Fibroblast of lung (primary cell): ENCODE measurements around the gene SUFU. TPM values are rescaled to one million over a fixed set of nuclear protein-coding genes. Genes with fewer than 3 reads are reported as not detected.

Source experiments
- DNase-seq, 2 donors: peaks; one replicate each; pipeline versions ENCODE4 v3.0.0 to v3.0.0-alpha.2; 2010; ENCODE audit warnings: low read depth in 2 of 2
- H2AFZ ChIP-seq: 2 replicates; pipeline ENCODE4 v1.5.1; 2012; ENCODE audit warnings: low read length, control low read depth, inconsistent platforms
- H3K27ac ChIP-seq: 2 replicates; pipeline ENCODE4 v1.5.1; 2011; ENCODE audit warnings: low read length, control low read depth; ENCODE audit not compliant: insufficient read depth
- H3K27me3 ChIP-seq: 2 replicates; pipeline ENCODE4 v1.5.1; 2011; ENCODE audit warnings: mild to moderate bottlenecking, low read length; ENCODE audit not compliant: control insufficient read depth, insufficient read depth
- H3K36me3 ChIP-seq: 2 replicates; pipeline ENCODE4 v1.5.1; 2011; ENCODE audit warnings: low read length; ENCODE audit not compliant: control insufficient read depth, insufficient read depth
- H3K4me1 ChIP-seq: 2 replicates; pipeline ENCODE4 v1.5.1; 2011; ENCODE audit warnings: low read length; ENCODE audit not compliant: control insufficient read depth, insufficient read depth; ENCODE audit errors: extremely low read depth
- H3K4me2 ChIP-seq: 2 replicates; pipeline ENCODE4 v1.5.1; 2011; ENCODE audit warnings: low read length, control low read depth; ENCODE audit not compliant: insufficient read depth; ENCODE audit errors: extremely low read depth
- H3K4me3 ChIP-seq, 4 experiments: fragments of 200-600 bp in 1 of 4; sonication (generic) in 1 of 4; replicated peaks in 1 of 4; 2 replicates each; pipeline ENCODE4 v1.5.1; 2011 to 2016; ENCODE audit warnings: low read length in 4 of 4, low read depth in 3 of 4, mild to moderate bottlenecking in 3 of 4, control low read depth in 2 of 4, inconsistent platforms in 1 of 4, mixed read lengths in 1 of 4; ENCODE audit not compliant: insufficient read depth in 1 of 4; ENCODE audit errors: control extremely low read depth in 1 of 4
- H3K79me2 ChIP-seq: 2 replicates; pipeline ENCODE4 v1.5.1; 2012; ENCODE audit warnings: mild to moderate bottlenecking, low read length, inconsistent platforms; ENCODE audit not compliant: control insufficient read depth, insufficient read depth
- H3K9ac ChIP-seq: 2 replicates; pipeline ENCODE4 v1.5.1; 2011; ENCODE audit warnings: mild to moderate bottlenecking, low read length, control low read depth; ENCODE audit not compliant: insufficient read depth
- H3K9me3 ChIP-seq: 2 replicates; pipeline ENCODE4 v1.5.1; 2012; ENCODE audit warnings: low read depth, low read length; ENCODE audit not compliant: control insufficient read depth, insufficient read depth
- H4K20me1 ChIP-seq: 2 replicates; pipeline ENCODE4 v1.5.1; 2011; ENCODE audit warnings: low read length; ENCODE audit not compliant: control insufficient read depth, insufficient read depth; ENCODE audit errors: extremely low read depth
- EZH2 ChIP-seq: IDR thresholded peaks from 2 replicates; pipeline ENCODE4 v1.5.1; 2012; ENCODE audit warnings: low read length, control low read depth, mild to moderate bottlenecking; ENCODE audit errors: missing control alignments
- polyA plus RNA-seq, 2 donors: library from polyadenylated mRNA; depleted of rRNA in 1 of 2; stranded (reverse) in 1 of 2; unstranded in 1 of 2; fragments of >200 nt; gene quantifications; 2 replicates each; pipeline ENCODE4 v1.2.1, GENCODE V29; 2011 to 2012; ENCODE audit warnings: missing spikeins in 1 of 2
- total RNA-seq: library from RNA; depleted of rRNA; stranded (reverse); fragments of >200 nt; gene quantifications from 2 replicates; pipeline ENCODE4 v1.2.1, GENCODE V29; 2014
- TF ChIP-seq, protein P1 (sequence below), 2 donors: IDR thresholded peaks in 1 of 2; conservative IDR thresholded peaks in 1 of 2; 1 replicate in 1 of 2; 2 replicates in 1 of 2; pipeline ENCODE4 v1.5.1; 2011 to 2012; ENCODE audit warnings: low read length in 2 of 2, control low read depth in 1 of 2, inconsistent platforms in 1 of 2, low read depth in 1 of 2, mild to moderate bottlenecking in 1 of 2

SUFU gene
- total and polyA plus RNA-seq, 2 donors (not counting 1 experiment from before 2014, with no cell fraction given) = 4.3 to 5.6 TPM

DNA sequence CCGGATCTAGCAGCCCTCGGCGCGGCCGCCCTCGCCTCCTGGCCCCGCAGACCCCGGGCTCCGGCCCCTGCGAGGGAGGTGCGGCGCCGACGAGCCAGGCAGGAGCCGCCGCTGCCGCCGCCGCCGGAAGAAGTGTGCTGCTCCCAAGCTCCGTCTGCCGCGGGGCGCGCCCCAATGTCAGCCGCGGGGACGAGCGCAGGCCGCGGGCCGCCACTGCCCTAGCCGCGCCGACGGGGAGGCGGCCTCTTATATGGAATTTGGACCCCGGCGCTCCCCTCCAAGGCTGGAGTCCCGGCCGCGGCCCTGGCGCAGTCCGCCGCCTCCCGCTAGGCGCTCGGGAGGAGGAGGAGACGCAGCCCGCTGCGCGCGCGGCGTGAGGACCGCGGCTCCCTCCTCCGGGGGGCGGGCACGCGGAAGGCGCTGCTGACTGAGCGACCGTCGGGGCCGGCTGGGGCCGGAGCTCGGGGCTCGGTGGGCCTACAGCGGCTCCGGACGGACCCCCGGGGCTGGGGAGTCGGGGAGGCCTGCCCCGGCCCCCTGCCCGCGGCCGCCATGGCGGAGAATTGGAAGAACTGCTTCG, 140.4 kb downstream of the SUFU start, which contains the start of gene TRIM8:
TSS of gene TRIM8 (plus strand) at position 414 of the 580 bp plus-strand sequence. CDS start at position 553, 139 bp downstream.
- H3K27ac ChIP-seq = peak within 1 kb of the TSS; percentile 94
- no peak for TF ChIP-seq EZH2
- TF ChIP-seq, protein P1, sequence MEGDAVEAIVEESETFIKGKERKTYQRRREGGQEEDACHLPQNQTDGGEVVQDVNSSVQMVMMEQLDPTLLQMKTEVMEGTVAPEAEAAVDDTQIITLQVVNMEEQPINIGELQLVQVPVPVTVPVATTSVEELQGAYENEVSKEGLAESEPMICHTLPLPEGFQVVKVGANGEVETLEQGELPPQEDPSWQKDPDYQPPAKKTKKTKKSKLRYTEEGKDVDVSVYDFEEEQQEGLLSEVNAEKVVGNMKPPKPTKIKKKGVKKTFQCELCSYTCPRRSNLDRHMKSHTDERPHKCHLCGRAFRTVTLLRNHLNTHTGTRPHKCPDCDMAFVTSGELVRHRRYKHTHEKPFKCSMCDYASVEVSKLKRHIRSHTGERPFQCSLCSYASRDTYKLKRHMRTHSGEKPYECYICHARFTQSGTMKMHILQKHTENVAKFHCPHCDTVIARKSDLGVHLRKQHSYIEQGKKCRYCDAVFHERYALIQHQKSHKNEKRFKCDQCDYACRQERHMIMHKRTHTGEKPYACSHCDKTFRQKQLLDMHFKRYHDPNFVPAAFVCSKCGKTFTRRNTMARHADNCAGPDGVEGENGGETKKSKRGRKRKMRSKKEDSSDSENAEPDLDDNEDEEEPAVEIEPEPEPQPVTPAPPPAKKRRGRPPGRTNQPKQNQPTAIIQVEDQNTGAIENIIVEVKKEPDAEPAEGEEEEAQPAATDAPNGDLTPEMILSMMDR (conservative IDR thresholded peaks at IDR 0.05 in 1 of 2, IDR thresholded peaks at IDR 0.05 in 1 of 2; ENCODE audit: low read depth in 1 of 2, low read length in 2 of 2) = no peak
- H3K9me3 ChIP-seq = no peaks in the 10 kb centered on the region
- peak in 1 of 2 donors; percentile 45 for DNase-seq
- peaks cover 2% of the 10 kb centered on the region for H4K20me1 ChIP-seq
- no peaks in the 10 kb centered on the region for H3K27me3 ChIP-seq
- peak within 1 kb of the TSS; percentile 81 to 98 (median 90) for H3K4me3 ChIP-seq
- peak within 1 kb of the TSS; percentile 90 for H3K9ac ChIP-seq
- H3K79me2 ChIP-seq = peaks cover 45% of the 10 kb centered on the region
- peak within 1 kb of the TSS; percentile 79 for H3K4me2 ChIP-seq
- peaks cover 11% of the 10 kb centered on the region for H3K36me3 ChIP-seq
- H2AFZ ChIP-seq = no peak within 1 kb of the TSS
- H3K4me1 ChIP-seq = peaks cover 18% of the 10 kb centered on the region

DNA sequence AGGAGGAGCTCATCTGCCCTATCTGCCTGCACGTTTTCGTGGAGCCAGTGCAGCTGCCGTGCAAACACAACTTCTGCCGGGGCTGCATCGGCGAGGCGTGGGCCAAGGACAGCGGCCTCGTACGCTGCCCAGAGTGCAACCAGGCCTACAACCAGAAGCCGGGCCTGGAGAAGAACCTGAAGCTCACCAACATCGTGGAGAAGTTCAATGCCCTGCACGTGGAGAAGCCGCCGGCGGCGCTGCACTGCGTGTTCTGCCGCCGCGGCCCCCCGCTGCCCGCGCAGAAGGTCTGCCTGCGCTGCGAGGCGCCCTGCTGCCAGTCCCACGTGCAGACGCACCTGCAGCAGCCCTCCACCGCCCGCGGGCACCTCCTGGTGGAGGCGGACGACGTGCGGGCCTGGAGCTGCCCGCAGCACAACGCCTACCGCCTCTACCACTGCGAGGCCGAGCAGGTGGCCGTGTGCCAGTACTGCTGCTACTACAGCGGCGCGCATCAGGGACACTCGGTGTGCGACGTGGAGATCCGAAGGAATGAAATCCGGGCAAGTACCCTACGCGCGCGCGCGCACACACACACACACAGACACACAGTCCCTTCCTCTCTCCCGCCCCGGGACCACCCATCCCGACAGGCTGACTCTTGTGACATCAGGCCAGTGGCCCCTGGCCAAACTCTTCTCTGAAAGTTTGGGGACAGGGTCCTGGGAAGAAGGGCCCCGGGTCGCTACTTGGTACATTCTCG, 141.0 kb downstream of the SUFU start:
- Histone ChIP-seq H3K4me3 (peak overlapping the region; percentile 81 to 98 (median 90)), H3K9me3 (no peaks in the 10 kb centered on the region), H4K20me1 (peaks cover 2% of the 10 kb centered on the region), H3K27me3 (no peaks in the 10 kb centered on the region), H3K36me3 (peaks cover 11% of the 10 kb centered on the region), H2AFZ (no peak overlapping the region), H3K4me1 (peaks cover 25% of the 10 kb centered on the region), H3K9ac (peak overlapping the region; percentile 90), H3K79me2 (peaks cover 51% of the 10 kb centered on the region), H3K27ac (peak overlapping the region; percentile 94), H3K4me2 (peak overlapping the region; percentile 79)
- peak; percentile 70 to 73 for DNase-seq
- no peak for TF ChIP-seq EZH2
- TF ChIP-seq, protein P1 (conservative IDR thresholded peaks at IDR 0.05 in 1 of 2, IDR thresholded peaks at IDR 0.05 in 1 of 2; ENCODE audit: low read depth in 1 of 2, low read length in 2 of 2) = peak; percentile 33 to 41

DNA sequence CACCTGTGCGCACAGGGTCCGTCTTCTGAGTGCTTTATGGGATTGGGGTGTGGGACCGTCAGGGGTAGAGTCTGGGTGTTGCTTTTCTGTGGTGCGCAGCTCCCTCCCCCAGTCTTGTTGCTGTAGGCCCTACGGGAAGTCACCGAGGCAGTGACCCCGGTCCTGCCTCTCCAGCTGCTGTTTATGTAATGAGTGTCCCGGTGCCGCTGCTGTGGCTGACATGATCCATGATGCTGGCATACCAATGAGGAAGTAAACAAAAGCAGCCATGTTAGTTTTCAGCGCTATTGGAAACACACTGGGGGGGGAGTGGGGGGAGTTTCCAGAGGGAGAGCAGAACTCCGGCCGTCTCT, 141.6 kb downstream of the SUFU start:
- peaks cover 2% of the 10 kb centered on the region for H4K20me1 ChIP-seq
- H3K4me3 ChIP-seq = peak overlapping the region; percentile 81 to 98 (median 90)
- peaks cover 28% of the 10 kb centered on the region for H3K4me1 ChIP-seq
- peak overlapping the region; percentile 90 for H3K9ac ChIP-seq
- peaks cover 11% of the 10 kb centered on the region for H3K36me3 ChIP-seq
- peak overlapping the region; percentile 94 for H3K27ac ChIP-seq
- peak overlapping the region; percentile 79 for H3K4me2 ChIP-seq
- peak; percentile 67 to 85 for DNase-seq
- no peak overlapping the region for H2AFZ ChIP-seq
- H3K79me2 ChIP-seq = peaks cover 57% of the 10 kb centered on the region
- no peaks in the 10 kb centered on the region for H3K27me3 ChIP-seq
- TF ChIP-seq EZH2 = no peak
- TF ChIP-seq, protein P1 (conservative IDR thresholded peaks at IDR 0.05 in 1 of 2, IDR thresholded peaks at IDR 0.05 in 1 of 2; ENCODE audit: low read depth in 1 of 2, low read length in 2 of 2) = no peak
- H3K9me3 ChIP-seq = no peaks in the 10 kb centered on the region
